Jurkat, Clone E6-1 (cell line): ENCODE results near the gene NDUFB8.

ENCODE experiments used
- DNase-seq: peaks from one replicate; pipeline ENCODE4 v3.0.0-alpha.2; 2011; ENCODE audit warnings: low read depth, low spot score
- H3K4me3 ChIP-seq: 2 replicates; pipeline ENCODE4 v1.5.1; 2011; ENCODE audit warnings: mild to moderate bottlenecking, low read length, control low read depth, moderate library complexity

NDUFB8 gene

GRCh38 chr10:100510533-100511308 lies 18.9 kb downstream of the NDUFB8 start:
- DNase-seq = peak; percentile 100
- H3K4me3 ChIP-seq = peak overlapping the region; percentile 34

GRCh38 chr10:100509241-100509840 lies 20.3 kb downstream of the NDUFB8 start:
- peak; percentile 89 for DNase-seq

GRCh38 chr10:100508691-100509150 lies 20.9 kb downstream of the NDUFB8 start:
- peak; percentile 95 for DNase-seq
- peak overlapping the region; percentile 47 for H3K4me3 ChIP-seq

More at GRCh38 chr10:100509241-100509840, 20.3 kb downstream of the NDUFB8 start:
- peak overlapping the region; percentile 47 for H3K4me3 ChIP-seq

GRCh38 chr10:100508266-100508665 lies 21.4 kb downstream of the NDUFB8 start:
- DNase-seq = peak; percentile 48
- H3K4me3 ChIP-seq = peak overlapping the region; percentile 47

GRCh38 chr10:100507357-100507732 lies 22.3 kb downstream of the NDUFB8 start:
- H3K4me3 ChIP-seq = no peak overlapping the region
- DNase-seq = no peak

- H3K4me3 ChIP-seq = no peak overlapping the region
- no peak for DNase-seq
These were observed 22.9 kb downstream of the NDUFB8 start for GRCh38 chr10:100506596-100507356.

- DNase-seq = no peak
- no peak overlapping the region for H3K4me3 ChIP-seq
These were observed 24.5 kb downstream of the NDUFB8 start for GRCh38 chr10:100505164-100505563.

GRCh38 chr10:100504096-100504495 lies 25.6 kb downstream of the NDUFB8 start:
- H3K4me3 ChIP-seq = no peak overlapping the region
- DNase-seq = no peak

- no peak for DNase-seq
- no peak overlapping the region for H3K4me3 ChIP-seq
These were observed 26.7 kb downstream of the NDUFB8 start for GRCh38 chr10:100502926-100503494.

GRCh38 chr10:100501423-100501822 lies 28.2 kb downstream of the NDUFB8 start:
- no peak overlapping the region for H3K4me3 ChIP-seq

GRCh38 chr10:100498059-100498458 lies 31.6 kb downstream of the NDUFB8 start:
- no peak for DNase-seq
- no peak overlapping the region for H3K4me3 ChIP-seq

More at GRCh38 chr10:100501423-100501822, 28.2 kb downstream of the NDUFB8 start:
- no peak for DNase-seq

- peak; percentile 80 for DNase-seq
- no peak overlapping the region for H3K4me3 ChIP-seq
These were observed 33.1 kb downstream of the NDUFB8 start for GRCh38 chr10:100496567-100496966.

GRCh38 chr10:100490531-100490930 lies 39.1 kb downstream of the NDUFB8 start:
- no peak for DNase-seq
- H3K4me3 ChIP-seq = no peak overlapping the region

- no peak overlapping the region for H3K4me3 ChIP-seq
- DNase-seq = no peak
These were observed 40.3 kb downstream of the NDUFB8 start for GRCh38 chr10:100489396-100489795.

GRCh38 chr10:100487529-100487928 lies 42.1 kb downstream of the NDUFB8 start:
- no peak overlapping the region for H3K4me3 ChIP-seq
- DNase-seq = no peak

- H3K4me3 ChIP-seq = no peak overlapping the region
These were observed 43.7 kb downstream of the NDUFB8 start for GRCh38 chr10:100485801-100486495.

GRCh38 chr10:100485366-100485765 lies 44.3 kb downstream of the NDUFB8 start:
- no peak overlapping the region for H3K4me3 ChIP-seq
- DNase-seq = no peak

More at GRCh38 chr10:100485801-100486495, 43.7 kb downstream of the NDUFB8 start:
- no peak for DNase-seq

GRCh38 chr10:100483876-100484666 lies 45.6 kb downstream of the NDUFB8 start:
- no peak overlapping the region for H3K4me3 ChIP-seq
- DNase-seq = no peak
